Activated naive CD8-positive, alpha-beta T cell treated with anti-CD3 and anti-CD28 coated beads, Interleukin-2, amount 50 U/mL, for 24 hours (primary cell): ENCODE data around the gene RAP1GAP2.
"Not testable (repeated sequence)": the region's sequence is repeated elsewhere in the genome, so short reads cannot be mapped to it uniquely, and the experiment has no call there.

Experiments
- ATAC-seq: fragments of 150-1000 bp; cut with Tn5 transposase; one replicate; pipeline ENCODE4 v1.10.0; 2021
- DNase-seq: peaks from one replicate; pipeline ENCODE4 v3.0.0; 2021
- H3K27ac Mint-ChIP-seq: one replicate; pipeline ENCODE4 v1.8.0; 2021; ENCODE audit warnings: mild to moderate bottlenecking, mixed read lengths
- H3K27me3 Mint-ChIP-seq: one replicate; pipeline ENCODE4 v1.8.0; 2021; ENCODE audit warnings: mixed read lengths
- H3K36me3 Mint-ChIP-seq: one replicate; pipeline ENCODE4 v1.8.0; 2021; ENCODE audit warnings: low read depth, mixed read lengths
- H3K4me1 Mint-ChIP-seq: one replicate; pipeline ENCODE4 v1.8.0; 2021; ENCODE audit warnings: mixed read lengths
- H3K4me3 Mint-ChIP-seq: one replicate; pipeline ENCODE4 v1.8.0; 2021; ENCODE audit warnings: mild to moderate bottlenecking, moderate library complexity, mixed read lengths
- H3K9me3 Mint-ChIP-seq: one replicate; pipeline ENCODE4 v1.8.0; 2021; ENCODE audit warnings: mixed read lengths

Gene RAP1GAP2

GRCh38 chr17:2815781-2816185, 19.5 kb downstream of the RAP1GAP2 start:
- Mint-ChIP-seq H3K4me1 (peaks cover 23% of the 10 kb centered on the region), H3K9me3 (no peaks in the 10 kb centered on the region), H3K36me3 (no peaks in the 10 kb centered on the region), H3K27me3 (peaks cover 49% of the 10 kb centered on the region), H3K27ac (no peak overlapping the region), H3K4me3 (no peak overlapping the region)
- DNase-seq (no peak), ATAC-seq (no peak)

GRCh38 chr17:2816688-2817087, 20.4 kb downstream of the RAP1GAP2 start:
- Mint-ChIP-seq H3K9me3 (no peaks in the 10 kb centered on the region), H3K27ac (no peak overlapping the region), H3K4me1 (peaks cover 23% of the 10 kb centered on the region), H3K4me3 (no peak overlapping the region), H3K36me3 (no peaks in the 10 kb centered on the region), H3K27me3 (peaks cover 46% of the 10 kb centered on the region)
- DNase-seq (no peak), ATAC-seq (no peak)

GRCh38 chr17:2819294-2819693, 23.1 kb downstream of the RAP1GAP2 start:
- H3K27ac Mint-ChIP-seq, DNase-seq, H3K9me3 Mint-ChIP-seq, H3K36me3 Mint-ChIP-seq, H3K4me3 Mint-ChIP-seq, ATAC-seq: not testable (repeated sequence)
- peaks cover 27% of the 10 kb centered on the region for H3K27me3 Mint-ChIP-seq
- peaks cover 22% of the 10 kb centered on the region for H3K4me1 Mint-ChIP-seq

GRCh38 chr17:2819921-2820501, 23.8 kb downstream of the RAP1GAP2 start:
- Mint-ChIP-seq H3K27ac (no peak overlapping the region), H3K4me1 (peaks cover 14% of the 10 kb centered on the region)

GRCh38 chr17:2821868-2822267, 25.6 kb downstream of the RAP1GAP2 start:
- Mint-ChIP-seq H3K27me3 (peaks cover 31% of the 10 kb centered on the region), H3K4me3 (no peak overlapping the region), H3K4me1 (peaks cover 6% of the 10 kb centered on the region), H3K36me3 (no peaks in the 10 kb centered on the region), H3K9me3 (no peaks in the 10 kb centered on the region), H3K27ac (no peak overlapping the region)
- DNase-seq (no peak), ATAC-seq (no peak)

More at GRCh38 chr17:2819921-2820501, 23.8 kb downstream of the RAP1GAP2 start:
- DNase-seq = no peak
- H3K4me3 Mint-ChIP-seq = no peak overlapping the region
- no peaks in the 10 kb centered on the region for H3K9me3 Mint-ChIP-seq
- no peak for ATAC-seq
- peaks cover 25% of the 10 kb centered on the region for H3K27me3 Mint-ChIP-seq
- no peaks in the 10 kb centered on the region for H3K36me3 Mint-ChIP-seq

- H3K27ac Mint-ChIP-seq = no peak overlapping the region
- no peaks in the 10 kb centered on the region for H3K36me3 Mint-ChIP-seq
- peaks cover 9% of the 10 kb centered on the region for H3K4me1 Mint-ChIP-seq
- no peak for DNase-seq
- no peak for ATAC-seq
- no peak overlapping the region for H3K4me3 Mint-ChIP-seq
- H3K9me3 Mint-ChIP-seq = no peaks in the 10 kb centered on the region
- H3K27me3 Mint-ChIP-seq = peaks cover 32% of the 10 kb centered on the region
Measured at GRCh38 chr17:2822358-2822757, 26.1 kb downstream of the RAP1GAP2 start.

- no peak for ATAC-seq
- Mint-ChIP-seq H3K36me3 (no peaks in the 10 kb centered on the region), H3K27ac (no peak overlapping the region), H3K4me1 (peaks cover 18% of the 10 kb centered on the region), H3K9me3 (no peaks in the 10 kb centered on the region), H3K27me3 (peaks cover 29% of the 10 kb centered on the region), H3K4me3 (no peak overlapping the region)
- no peak for DNase-seq
Measured at GRCh38 chr17:2825253-2825970, 29.2 kb downstream of the RAP1GAP2 start.

GRCh38 chr17:2828397-2829038, 32.3 kb downstream of the RAP1GAP2 start:
- Mint-ChIP-seq H3K27ac (no peak overlapping the region), H3K4me1 (peaks cover 17% of the 10 kb centered on the region), H3K4me3 (no peak overlapping the region), H3K9me3 (no peaks in the 10 kb centered on the region), H3K27me3 (peaks cover 29% of the 10 kb centered on the region), H3K36me3 (no peaks in the 10 kb centered on the region)
- DNase-seq (peak; percentile 89), ATAC-seq (peak; percentile 84)

GRCh38 chr17:2830678-2831077, 34.4 kb downstream of the RAP1GAP2 start:
- no peak overlapping the region for H3K27ac Mint-ChIP-seq

GRCh38 chr17:2835780-2836179, 39.5 kb downstream of the RAP1GAP2 start:
- DNase-seq (no peak), ATAC-seq (no peak)
- no peak overlapping the region for H3K4me3 Mint-ChIP-seq
- H3K27me3 Mint-ChIP-seq = peaks cover 7% of the 10 kb centered on the region
- H3K36me3 Mint-ChIP-seq = no peaks in the 10 kb centered on the region
- H3K27ac Mint-ChIP-seq = no peak overlapping the region
- peaks cover 7% of the 10 kb centered on the region for H3K4me1 Mint-ChIP-seq
- H3K9me3 Mint-ChIP-seq = no peaks in the 10 kb centered on the region

More at GRCh38 chr17:2830678-2831077, 34.4 kb downstream of the RAP1GAP2 start:
- ATAC-seq (no peak), DNase-seq (no peak)
- Mint-ChIP-seq H3K4me1 (peaks cover 14% of the 10 kb centered on the region), H3K9me3 (no peaks in the 10 kb centered on the region), H3K27me3 (peaks cover 22% of the 10 kb centered on the region), H3K4me3 (no peak overlapping the region), H3K36me3 (no peaks in the 10 kb centered on the region)

GRCh38 chr17:2837147-2837561, 40.9 kb downstream of the RAP1GAP2 start:
- ATAC-seq (peak; percentile 96), DNase-seq (peak; percentile 49)
- Mint-ChIP-seq H3K27me3 (peaks cover 3% of the 10 kb centered on the region), H3K9me3 (no peaks in the 10 kb centered on the region), H3K36me3 (no peaks in the 10 kb centered on the region), H3K4me3 (no peak overlapping the region), H3K4me1 (peaks cover 7% of the 10 kb centered on the region), H3K27ac (no peak overlapping the region)

- no peak overlapping the region for H3K4me3 Mint-ChIP-seq
- H3K27ac Mint-ChIP-seq = no peak overlapping the region
- no peaks in the 10 kb centered on the region for H3K36me3 Mint-ChIP-seq
- no peaks in the 10 kb centered on the region for H3K9me3 Mint-ChIP-seq
- H3K27me3 Mint-ChIP-seq = peaks cover 6% of the 10 kb centered on the region
- peaks cover 7% of the 10 kb centered on the region for H3K4me1 Mint-ChIP-seq
- no peak for ATAC-seq
- no peak for DNase-seq
Measured at GRCh38 chr17:2841606-2842005, 45.4 kb downstream of the RAP1GAP2 start.

- no peak for ATAC-seq
- no peaks in the 10 kb centered on the region for H3K9me3 Mint-ChIP-seq
- H3K4me1 Mint-ChIP-seq = no peaks in the 10 kb centered on the region
- no peak overlapping the region for H3K27ac Mint-ChIP-seq
- DNase-seq = no peak
- no peaks in the 10 kb centered on the region for H3K36me3 Mint-ChIP-seq
- peaks cover 5% of the 10 kb centered on the region for H3K27me3 Mint-ChIP-seq
- H3K4me3 Mint-ChIP-seq = no peak overlapping the region
Measured at GRCh38 chr17:2842464-2842863, 46.2 kb downstream of the RAP1GAP2 start.

GRCh38 chr17:2844416-2844815, 48.2 kb downstream of the RAP1GAP2 start:
- H3K27ac Mint-ChIP-seq = no peak overlapping the region
- ATAC-seq = no peak
- H3K36me3 Mint-ChIP-seq = no peaks in the 10 kb centered on the region
- H3K4me3 Mint-ChIP-seq = no peak overlapping the region
- peaks cover 11% of the 10 kb centered on the region for H3K27me3 Mint-ChIP-seq
- H3K4me1 Mint-ChIP-seq = peaks cover 12% of the 10 kb centered on the region
- H3K9me3 Mint-ChIP-seq = no peaks in the 10 kb centered on the region
- no peak for DNase-seq
